ENCODE data around the gene TLR8. TPM values are rescaled to one million over a fixed set of nuclear protein-coding genes. Genes with fewer than 3 reads are reported as not detected.

TLR8 gene
- total RNA-seq, 1 experiment from 2014 or later, result not detected

- TF ChIP-seq ZNF281 (CRISPR knock-in tag; IDR thresholded peaks at IDR 0.05), result no peak
- TF ChIP-seq, protein P1, sequence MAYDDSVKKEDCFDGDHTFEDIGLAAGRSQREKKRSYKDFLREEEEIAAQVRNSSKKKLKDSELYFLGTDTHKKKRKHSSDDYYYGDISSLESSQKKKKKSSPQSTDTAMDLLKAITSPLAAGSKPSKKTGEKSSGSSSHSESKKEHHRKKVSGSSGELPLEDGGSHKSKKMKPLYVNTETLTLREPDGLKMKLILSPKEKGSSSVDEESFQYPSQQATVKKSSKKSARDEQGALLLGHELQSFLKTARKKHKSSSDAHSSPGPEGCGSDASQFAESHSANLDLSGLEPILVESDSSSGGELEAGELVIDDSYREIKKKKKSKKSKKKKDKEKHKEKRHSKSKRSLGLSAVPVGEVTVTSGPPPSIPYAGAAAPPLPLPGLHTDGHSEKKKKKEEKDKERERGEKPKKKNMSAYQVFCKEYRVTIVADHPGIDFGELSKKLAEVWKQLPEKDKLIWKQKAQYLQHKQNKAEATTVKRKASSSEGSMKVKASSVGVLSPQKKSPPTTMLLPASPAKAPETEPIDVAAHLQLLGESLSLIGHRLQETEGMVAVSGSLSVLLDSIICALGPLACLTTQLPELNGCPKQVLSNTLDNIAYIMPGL (CRISPR knock-in tag; IDR thresholded peaks at IDR 0.05), result no peak
- no peak for TF ChIP-seq CREB1 (CRISPR knock-in tag; IDR thresholded peaks at IDR 0.05)
- no peak for TF ChIP-seq ATF2 (CRISPR knock-in tag; IDR thresholded peaks at IDR 0.05; ENCODE audit: borderline replicate concordance, low read depth)
- no peak for TF ChIP-seq SOX15 (CRISPR knock-in tag; IDR thresholded peaks at IDR 0.05)
- TF ChIP-seq, protein P2, sequence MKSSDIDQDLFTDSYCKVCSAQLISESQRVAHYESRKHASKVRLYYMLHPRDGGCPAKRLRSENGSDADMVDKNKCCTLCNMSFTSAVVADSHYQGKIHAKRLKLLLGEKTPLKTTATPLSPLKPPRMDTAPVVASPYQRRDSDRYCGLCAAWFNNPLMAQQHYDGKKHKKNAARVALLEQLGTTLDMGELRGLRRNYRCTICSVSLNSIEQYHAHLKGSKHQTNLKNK (CRISPR knock-in tag; IDR thresholded peaks at IDR 0.05), result no peak
- TF ChIP-seq NR3C1 (CRISPR knock-in tag; conservative IDR thresholded peaks at IDR 0.05; ENCODE audit: low read depth), result no peak
Observed at GRCh38 chrX:12946406-12946805, 40.0 kb downstream of the TLR8 start (continued).

GRCh38 chrX:12946838-12947544 is 40.6 kb downstream of the TLR8 start:
- POLR2A ChIA-PET, result interaction anchor here (0.6 to 1.1 kb wide), 3 partner anchors 29 to 255 kb away, joined by 3 to 6 read pairs (median 4); partner anchors contain the start of gene TMSB4X
- TF ChIP-seq, protein P3, sequence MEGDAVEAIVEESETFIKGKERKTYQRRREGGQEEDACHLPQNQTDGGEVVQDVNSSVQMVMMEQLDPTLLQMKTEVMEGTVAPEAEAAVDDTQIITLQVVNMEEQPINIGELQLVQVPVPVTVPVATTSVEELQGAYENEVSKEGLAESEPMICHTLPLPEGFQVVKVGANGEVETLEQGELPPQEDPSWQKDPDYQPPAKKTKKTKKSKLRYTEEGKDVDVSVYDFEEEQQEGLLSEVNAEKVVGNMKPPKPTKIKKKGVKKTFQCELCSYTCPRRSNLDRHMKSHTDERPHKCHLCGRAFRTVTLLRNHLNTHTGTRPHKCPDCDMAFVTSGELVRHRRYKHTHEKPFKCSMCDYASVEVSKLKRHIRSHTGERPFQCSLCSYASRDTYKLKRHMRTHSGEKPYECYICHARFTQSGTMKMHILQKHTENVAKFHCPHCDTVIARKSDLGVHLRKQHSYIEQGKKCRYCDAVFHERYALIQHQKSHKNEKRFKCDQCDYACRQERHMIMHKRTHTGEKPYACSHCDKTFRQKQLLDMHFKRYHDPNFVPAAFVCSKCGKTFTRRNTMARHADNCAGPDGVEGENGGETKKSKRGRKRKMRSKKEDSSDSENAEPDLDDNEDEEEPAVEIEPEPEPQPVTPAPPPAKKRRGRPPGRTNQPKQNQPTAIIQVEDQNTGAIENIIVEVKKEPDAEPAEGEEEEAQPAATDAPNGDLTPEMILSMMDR (IDR thresholded peaks at IDR 0.05), result peak; percentile 87
- TF ChIP-seq TEAD1 (CRISPR knock-in tag; IDR thresholded peaks at IDR 0.05), result 0 out of 2 replicates have a peak, but pooled peaks have one; percentile 28
- no peak for TF ChIP-seq SMAD3 (CRISPR knock-in tag; IDR thresholded peaks at IDR 0.05; ENCODE audit: borderline replicate concordance)
- peaks cover 1% of the 10 kb centered on the region; the same call in 1 of the 2 replicates for H3K9me3 Mint-ChIP-seq
- ATAC-seq (peak; percentile 82), DNase-seq (ENCODE audit: low spot score) (peak; percentile 79)
- CTCF ChIA-PET, result interaction anchor here (0.5 to 2.3 kb wide), 49 partner anchors 8 to 788 kb away, joined by 3 to 43 read pairs (median 4); partner anchors contain the start of genes OFD1, TCEANC and TRAPPC2
- peaks cover 31% of the 10 kb centered on the region for H3K4me1 Mint-ChIP-seq
- H3K36me3 Mint-ChIP-seq, result 0 out of 2 replicates have a peak, but pooled peaks cover under 1% of the 10 kb centered on the region
- H3K27ac Mint-ChIP-seq, result peak overlapping the region; percentile 89
- H3K4me3 Mint-ChIP-seq, result no peak overlapping the region
- H3K27me3 Mint-ChIP-seq (ENCODE audit: low read depth), result no peaks in the 10 kb centered on the region

DNA sequence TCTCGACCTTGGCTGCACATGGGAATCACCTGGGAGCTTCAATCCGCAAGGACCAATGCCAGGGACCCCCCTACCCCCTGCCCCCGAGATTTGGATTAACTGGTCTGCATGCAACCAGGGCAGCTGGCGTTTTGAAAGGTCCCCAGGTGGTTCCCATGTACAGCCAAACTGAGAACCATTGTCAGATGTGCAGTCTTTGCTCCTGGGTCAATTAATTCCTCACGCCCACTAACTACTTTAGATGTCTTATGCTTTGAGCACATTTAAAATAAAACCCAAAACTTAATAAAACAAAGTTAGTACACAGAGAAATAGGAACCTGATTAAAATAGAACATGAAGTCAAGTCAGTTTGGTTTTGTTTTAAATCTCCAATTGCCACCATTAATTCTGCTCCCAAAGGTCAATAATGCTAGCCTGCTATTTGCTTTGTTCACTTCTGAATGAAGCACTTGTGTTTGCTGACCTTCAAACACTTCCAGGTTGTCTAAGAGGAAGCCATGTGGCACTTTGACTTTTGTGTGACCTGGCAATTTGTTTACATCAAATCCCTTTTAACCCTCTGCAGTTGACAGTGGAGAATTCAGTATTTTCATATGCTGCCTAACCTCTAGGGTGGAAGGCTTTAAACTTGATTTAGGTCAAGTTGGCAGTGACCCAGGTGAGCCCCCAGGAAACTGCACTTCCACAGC is 41.3 kb downstream of the TLR8 start:
- ATAC-seq (no peak), DNase-seq (ENCODE audit: low spot score) (no peak)
- Mint-ChIP-seq H3K27ac (no peak overlapping the region), H3K9me3 (no peaks in the 10 kb centered on the region), H3K36me3 (no peaks in the 10 kb centered on the region), H3K4me3 (no peak overlapping the region), H3K27me3 (ENCODE audit: low read depth) (no peaks in the 10 kb centered on the region), H3K4me1 (peaks cover 31% of the 10 kb centered on the region)
- POLR2A ChIA-PET, result no interaction called here
- CTCF ChIA-PET, result interaction anchor here (1.2 to 2.3 kb wide), 4 partner anchors 336 to 698 kb away, joined by 4 to 43 read pairs (median 6); no protein-coding TSS in a partner anchor
- TF ChIP-seq, protein P4, sequence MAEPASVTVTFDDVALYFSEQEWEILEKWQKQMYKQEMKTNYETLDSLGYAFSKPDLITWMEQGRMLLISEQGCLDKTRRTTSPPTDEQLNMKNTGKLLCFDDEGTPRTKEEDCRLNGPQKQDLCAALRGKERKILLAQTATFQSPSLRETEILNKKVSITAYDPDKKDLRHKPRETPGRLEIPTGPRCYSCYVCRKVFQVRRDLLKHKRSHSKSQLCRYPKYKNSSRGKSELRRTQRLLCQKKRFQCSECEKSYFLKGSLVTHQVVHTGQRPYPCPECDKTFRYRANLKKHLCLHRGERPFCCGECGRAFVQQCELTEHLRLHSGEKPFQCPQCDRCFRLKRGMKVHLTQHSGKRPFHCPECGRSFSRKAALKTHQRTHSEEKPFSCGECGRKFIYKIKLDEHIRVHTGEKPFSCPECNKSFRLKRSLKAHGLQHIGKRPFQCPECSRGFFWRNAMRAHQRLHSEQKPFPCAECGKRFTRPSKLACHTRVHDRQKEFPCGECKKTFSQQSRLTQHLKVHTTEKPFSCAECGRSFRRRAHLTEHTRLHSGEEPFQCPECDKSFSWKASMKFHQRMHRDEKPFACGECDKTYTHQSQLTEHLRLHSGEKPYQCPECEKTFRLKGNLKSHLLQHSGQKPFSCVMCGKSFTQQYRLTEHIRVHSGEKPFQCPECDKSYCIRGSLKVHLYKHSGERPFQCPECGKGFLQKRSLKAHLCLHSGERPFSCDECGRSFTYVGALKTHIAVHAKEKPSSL (CRISPR knock-in tag; conservative IDR thresholded peaks at IDR 0.05), result no peak
- TF ChIP-seq, protein P5, sequence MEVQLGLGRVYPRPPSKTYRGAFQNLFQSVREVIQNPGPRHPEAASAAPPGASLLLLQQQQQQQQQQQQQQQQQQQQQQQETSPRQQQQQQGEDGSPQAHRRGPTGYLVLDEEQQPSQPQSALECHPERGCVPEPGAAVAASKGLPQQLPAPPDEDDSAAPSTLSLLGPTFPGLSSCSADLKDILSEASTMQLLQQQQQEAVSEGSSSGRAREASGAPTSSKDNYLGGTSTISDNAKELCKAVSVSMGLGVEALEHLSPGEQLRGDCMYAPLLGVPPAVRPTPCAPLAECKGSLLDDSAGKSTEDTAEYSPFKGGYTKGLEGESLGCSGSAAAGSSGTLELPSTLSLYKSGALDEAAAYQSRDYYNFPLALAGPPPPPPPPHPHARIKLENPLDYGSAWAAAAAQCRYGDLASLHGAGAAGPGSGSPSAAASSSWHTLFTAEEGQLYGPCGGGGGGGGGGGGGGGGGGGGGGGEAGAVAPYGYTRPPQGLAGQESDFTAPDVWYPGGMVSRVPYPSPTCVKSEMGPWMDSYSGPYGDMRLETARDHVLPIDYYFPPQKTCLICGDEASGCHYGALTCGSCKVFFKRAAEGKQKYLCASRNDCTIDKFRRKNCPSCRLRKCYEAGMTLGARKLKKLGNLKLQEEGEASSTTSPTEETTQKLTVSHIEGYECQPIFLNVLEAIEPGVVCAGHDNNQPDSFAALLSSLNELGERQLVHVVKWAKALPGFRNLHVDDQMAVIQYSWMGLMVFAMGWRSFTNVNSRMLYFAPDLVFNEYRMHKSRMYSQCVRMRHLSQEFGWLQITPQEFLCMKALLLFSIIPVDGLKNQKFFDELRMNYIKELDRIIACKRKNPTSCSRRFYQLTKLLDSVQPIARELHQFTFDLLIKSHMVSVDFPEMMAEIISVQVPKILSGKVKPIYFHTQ (CRISPR knock-in tag; IDR thresholded peaks at IDR 0.05), result no peak
- TF ChIP-seq FOXK1 (CRISPR knock-in tag; IDR thresholded peaks at IDR 0.05), result no peak
- TF ChIP-seq, protein P6, sequence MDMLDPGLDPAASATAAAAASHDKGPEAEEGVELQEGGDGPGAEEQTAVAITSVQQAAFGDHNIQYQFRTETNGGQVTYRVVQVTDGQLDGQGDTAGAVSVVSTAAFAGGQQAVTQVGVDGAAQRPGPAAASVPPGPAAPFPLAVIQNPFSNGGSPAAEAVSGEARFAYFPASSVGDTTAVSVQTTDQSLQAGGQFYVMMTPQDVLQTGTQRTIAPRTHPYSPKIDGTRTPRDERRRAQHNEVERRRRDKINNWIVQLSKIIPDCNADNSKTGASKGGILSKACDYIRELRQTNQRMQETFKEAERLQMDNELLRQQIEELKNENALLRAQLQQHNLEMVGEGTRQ (CRISPR knock-in tag; IDR thresholded peaks at IDR 0.05), result no peak

All from WTC11 (cell line).